HCT116 (cell line): ENCODE measurements around the gene KDM3B.

Source experiments
- EZH2 ChIP-seq: fragments of 200-600 bp; sonication (generic); IDR thresholded peaks from 2 replicates; pipeline ENCODE4 v1.6.1; 2017; ENCODE audit warnings: antibody characterized with exemption, mixed run types
- EZH2phosphoT487 ChIP-seq: fragments of 200-600 bp; IDR thresholded peaks from 2 replicates; pipeline ENCODE4 v1.6.1; 2018; ENCODE audit warnings: antibody characterized with exemption, borderline replicate concordance
- POLR2A ChIP-seq: IDR thresholded peaks from 2 replicates; pipeline ENCODE4 v1.7.0; 2011; ENCODE audit warnings: borderline replicate concordance; ENCODE audit not compliant: insufficient read depth, insufficient read length; ENCODE audit errors: extremely low read depth
- POLR2AphosphoS5 ChIP-seq: IDR thresholded peaks from 2 replicates; pipeline ENCODE4 v1.6.1; 2011; ENCODE audit warnings: mild to moderate bottlenecking, low read depth, low read length, moderate library complexity
- RAD21 ChIP-seq: IDR thresholded peaks from 2 replicates; pipeline ENCODE4 v1.6.1; 2012; ENCODE audit warnings: low read depth, mild to moderate bottlenecking
- REST ChIP-seq: IDR thresholded peaks from 2 replicates; pipeline ENCODE4 v1.6.1; 2012; ENCODE audit warnings: low read depth
- SIN3A ChIP-seq: IDR thresholded peaks from 2 replicates; pipeline ENCODE4 v1.6.1; 2012; ENCODE audit warnings: low read depth
- YY1 ChIP-seq: IDR thresholded peaks from 2 replicates; pipeline ENCODE4 v1.6.1; 2011; ENCODE audit warnings: low read length, low read depth, moderate library complexity, mild to moderate bottlenecking; ENCODE audit not compliant: insufficient replicate concordance; ENCODE audit errors: extremely low read depth
- ZBTB33 ChIP-seq: IDR thresholded peaks from 2 replicates; pipeline ENCODE4 v1.6.1; 2011; ENCODE audit warnings: mild to moderate bottlenecking, low read length, moderate library complexity; ENCODE audit not compliant: insufficient replicate concordance; ENCODE audit errors: extremely low read depth
- ZFX ChIP-seq: fragments of 450-650 bp; IDR thresholded peaks from 2 replicates; pipeline ENCODE4 v1.6.1; 2017
- TF ChIP-seq, protein P1 (sequence below), 3 experiments: fragments of 200-600 bp in 1 of 3; sonication (generic) in 1 of 3; IDR thresholded peaks in 2 of 3; conservative IDR thresholded peaks in 1 of 3; 2 replicates each; pipeline ENCODE4 v1.5.1; 2012 to 2017; ENCODE audit warnings: low read depth in 2 of 3, low read length in 2 of 3, antibody characterized with exemption in 1 of 3, borderline replicate concordance in 1 of 3, control low read depth in 1 of 3, mild to moderate bottlenecking in 1 of 3, mixed read lengths in 1 of 3, mixed run types in 1 of 3, moderate library complexity in 1 of 3; ENCODE audit not compliant: insufficient read depth in 1 of 3
- TF ChIP-seq, protein P2 (sequence below): IDR thresholded peaks from 2 replicates; pipeline ENCODE4 v1.6.1; 2012

GRCh38 chr5:138369261-138369660, 16.8 kb downstream of the KDM3B start:
- TF ChIP-seq POLR2AphosphoS5: no peak
- no peak for TF ChIP-seq RAD21
- TF ChIP-seq, protein P1, sequence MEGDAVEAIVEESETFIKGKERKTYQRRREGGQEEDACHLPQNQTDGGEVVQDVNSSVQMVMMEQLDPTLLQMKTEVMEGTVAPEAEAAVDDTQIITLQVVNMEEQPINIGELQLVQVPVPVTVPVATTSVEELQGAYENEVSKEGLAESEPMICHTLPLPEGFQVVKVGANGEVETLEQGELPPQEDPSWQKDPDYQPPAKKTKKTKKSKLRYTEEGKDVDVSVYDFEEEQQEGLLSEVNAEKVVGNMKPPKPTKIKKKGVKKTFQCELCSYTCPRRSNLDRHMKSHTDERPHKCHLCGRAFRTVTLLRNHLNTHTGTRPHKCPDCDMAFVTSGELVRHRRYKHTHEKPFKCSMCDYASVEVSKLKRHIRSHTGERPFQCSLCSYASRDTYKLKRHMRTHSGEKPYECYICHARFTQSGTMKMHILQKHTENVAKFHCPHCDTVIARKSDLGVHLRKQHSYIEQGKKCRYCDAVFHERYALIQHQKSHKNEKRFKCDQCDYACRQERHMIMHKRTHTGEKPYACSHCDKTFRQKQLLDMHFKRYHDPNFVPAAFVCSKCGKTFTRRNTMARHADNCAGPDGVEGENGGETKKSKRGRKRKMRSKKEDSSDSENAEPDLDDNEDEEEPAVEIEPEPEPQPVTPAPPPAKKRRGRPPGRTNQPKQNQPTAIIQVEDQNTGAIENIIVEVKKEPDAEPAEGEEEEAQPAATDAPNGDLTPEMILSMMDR (IDR thresholded peaks at IDR 0.05 in 2 of 3, conservative IDR thresholded peaks at IDR 0.05 in 1 of 3; ENCODE audit: borderline replicate concordance in 1 of 3, insufficient read depth in 1 of 3, low read depth in 2 of 3, low read length in 2 of 3): no peak
- no peak for TF ChIP-seq EZH2phosphoT487
- TF ChIP-seq, protein P2, sequence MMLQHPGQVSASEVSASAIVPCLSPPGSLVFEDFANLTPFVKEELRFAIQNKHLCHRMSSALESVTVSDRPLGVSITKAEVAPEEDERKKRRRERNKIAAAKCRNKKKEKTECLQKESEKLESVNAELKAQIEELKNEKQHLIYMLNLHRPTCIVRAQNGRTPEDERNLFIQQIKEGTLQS: no peak
- TF ChIP-seq EZH2: no peak
- no peak for TF ChIP-seq REST
- TF ChIP-seq ZFX: no peak
- TF ChIP-seq POLR2A: no peak
- no peak for TF ChIP-seq SIN3A
- TF ChIP-seq ZBTB33: no peak
- no peak for TF ChIP-seq YY1
